H1 (cell line): ENCODE results near the gene RGS17. TPM values are rescaled to one million over a fixed set of nuclear protein-coding genes. Genes with fewer than 3 reads are reported as not detected.

ENCODE experiments used
- CTCF ChIA-PET: fragments of 300-600 bp; sonication (Branson Sonifier 250); formaldehyde crosslinking; loops from one replicate; lab custom pipeline; 2021; ENCODE audit not compliant: partially characterized antibody; lab: Charles Lee
- POLR2A ChIA-PET: fragments of 300-600 bp; sonication (Branson Sonifier 250); formaldehyde crosslinking; loops from one replicate; lab custom pipeline; 2021; ENCODE audit warnings: inconsistent platforms; ENCODE audit not compliant: partially characterized antibody; lab: Charles Lee
- DNase-seq, 2 experiments: peaks; one replicate each; pipeline versions ENCODE4 v3.0.0 to v3.0.0-alpha.2; 2010 to 2022; ENCODE audit warnings: low spot score in 2 of 2, low read depth in 1 of 2, mixed read lengths in 1 of 2
- FAIRE-seq: peaks from 2 replicates; lab custom pipeline; 2011; peaks lifted over from hg19 to GRCh38; lab: Jason Lieb, UNC
- H2AFZ ChIP-seq: 2 replicates; pipeline ENCODE4 v1.8.1; 2012; ENCODE audit warnings: low read length, inconsistent platforms
- H2AK5ac ChIP-seq: 2 replicates; pipeline ENCODE4 v1.6.1; 2013; ENCODE audit warnings: low read depth, low read length
- H2BK120ac ChIP-seq: replicated peaks from 2 replicates; pipeline ENCODE3; 2013; ENCODE audit warnings: low read depth, low read length, inconsistent platforms
- H2BK12ac ChIP-seq: 2 replicates; pipeline ENCODE4 v1.6.1; 2013; ENCODE audit warnings: low read depth, low read length
- H2BK15ac ChIP-seq: 2 replicates; pipeline ENCODE4 v1.6.1; 2013; ENCODE audit warnings: low read length
- H2BK20ac ChIP-seq: 2 replicates; pipeline ENCODE4 v1.6.1; 2013; ENCODE audit warnings: low read length
- H2BK5ac ChIP-seq: 2 replicates; pipeline ENCODE4 v1.6.1; 2013; ENCODE audit warnings: low read depth, low read length
- H3K14ac ChIP-seq: 2 replicates; pipeline ENCODE4 v1.6.1; 2013; ENCODE audit warnings: inconsistent platforms; ENCODE audit not compliant: insufficient read length
- H3K18ac ChIP-seq: 2 replicates; pipeline ENCODE4 v1.6.1; 2013; ENCODE audit warnings: low read length; ENCODE audit errors: extremely low read depth
- H3K23ac ChIP-seq: 2 replicates; pipeline ENCODE4 v1.6.1; 2013; ENCODE audit warnings: inconsistent platforms; ENCODE audit not compliant: insufficient read length
- H3K23me2 ChIP-seq: 2 replicates; pipeline ENCODE4 v1.6.1; 2013; ENCODE audit warnings: low read depth, low read length
- H3K27ac ChIP-seq: 2 replicates; pipeline ENCODE4 v1.6.1; 2011; ENCODE audit warnings: low read depth, low read length, inconsistent platforms
- H3K27me3 ChIP-seq, 4 experiments: replicated peaks in 1 of 4; 1 replicate in 1 of 4; 2 replicates in 3 of 4; pipeline versions ENCODE4 v1.6.1 to v1.8.1; 2011 to 2013; ENCODE audit warnings: low read length in 3 of 4, mild to moderate bottlenecking in 3 of 4, inconsistent platforms in 2 of 4, mixed read lengths in 2 of 4, moderate library complexity in 1 of 4; ENCODE audit not compliant: control insufficient read depth in 3 of 4, insufficient read depth in 3 of 4; ENCODE audit errors: extremely low read depth in 1 of 4
- H3K36me3 ChIP-seq, 4 experiments: 2 replicates each; pipeline versions ENCODE4 v1.6.1 to v1.8.1; 2011 to 2013; ENCODE audit warnings: mild to moderate bottlenecking in 4 of 4, low read length in 3 of 4, moderate library complexity in 2 of 4, control low read depth in 1 of 4, inconsistent platforms in 1 of 4; ENCODE audit not compliant: insufficient read depth in 4 of 4, control insufficient read depth in 2 of 4
- H3K4ac ChIP-seq: replicated peaks from 2 replicates; pipeline ENCODE3; 2013; ENCODE audit warnings: low read length, low read depth, mixed read lengths, inconsistent platforms; ENCODE audit not compliant: insufficient read length
- H3K4me1 ChIP-seq, 4 experiments: replicated peaks in 1 of 4; 1 replicate in 1 of 4; 2 replicates in 3 of 4; pipeline versions ENCODE4 v1.6.1 to v1.8.1; 2011 to 2013; ENCODE audit warnings: low read length in 3 of 4, inconsistent platforms in 2 of 4, mixed read lengths in 1 of 4; ENCODE audit not compliant: insufficient read depth in 4 of 4, control insufficient read depth in 3 of 4
- H3K4me2 ChIP-seq, 2 experiments: 2 replicates each; pipeline versions ENCODE4 v1.6.1 to v1.8.1; 2011 to 2013; ENCODE audit warnings: low read depth in 2 of 2, low read length in 2 of 2, control low read depth in 1 of 2, inconsistent platforms in 1 of 2, mild to moderate bottlenecking in 1 of 2; ENCODE audit not compliant: insufficient read depth in 1 of 2
- H3K4me3 ChIP-seq, 4 experiments: fragments of 200-600, 300-600 bp in 1 of 4; sonication (generic), shearing (Covaris generic), sonication (Bioruptor Twin) in 1 of 4; 2 replicates each; pipeline versions ENCODE4 v1.5.1 to v1.8.1; 2011 to 2016; ENCODE audit warnings: low read length in 4 of 4, low read depth in 3 of 4, control low read depth in 2 of 4, inconsistent platforms in 2 of 4, mild to moderate bottlenecking in 2 of 4, mixed read lengths in 1 of 4, moderate library complexity in 1 of 4; ENCODE audit not compliant: insufficient read depth in 2 of 4; ENCODE audit errors: extremely low read depth in 1 of 4
- H3K56ac ChIP-seq: replicated peaks from 2 replicates; pipeline ENCODE3; 2013; ENCODE audit warnings: low read depth, mild to moderate bottlenecking, mixed read lengths, low read length, inconsistent platforms; ENCODE audit not compliant: insufficient read length
- H3K79me1 ChIP-seq: 2 replicates; pipeline ENCODE4 v1.6.1; 2013; ENCODE audit warnings: low read depth, low read length, control low read depth
- H3K79me2 ChIP-seq, 2 experiments: 2 replicates each; pipeline versions ENCODE4 v1.6.1 to v1.8.1; 2012 to 2013; ENCODE audit warnings: low read length in 2 of 2, mild to moderate bottlenecking in 2 of 2, inconsistent platforms in 1 of 2; ENCODE audit not compliant: insufficient read depth in 2 of 2, control insufficient read depth in 1 of 2
- H3K9ac ChIP-seq, 4 experiments: replicated peaks in 1 of 4; 1 replicate in 1 of 4; 2 replicates in 3 of 4; pipeline versions ENCODE4 v1.6.1 to v1.8.1; 2011 to 2013; ENCODE audit warnings: low read depth in 3 of 4, low read length in 3 of 4, control low read depth in 2 of 4, mild to moderate bottlenecking in 2 of 4, moderate library complexity in 2 of 4, inconsistent platforms in 1 of 4; ENCODE audit errors: extremely low read depth in 1 of 4
- H3K9me3 ChIP-seq, 2 experiments: 2 replicates each; pipeline versions ENCODE4 v1.6.1 to v1.8.1; 2012 to 2013; ENCODE audit warnings: mild to moderate bottlenecking in 2 of 2, moderate library complexity in 2 of 2, control low read depth in 1 of 2, inconsistent platforms in 1 of 2, low read depth in 1 of 2, low read length in 1 of 2, mixed read lengths in 1 of 2; ENCODE audit not compliant: insufficient read depth in 2 of 2
- H4K20me1 ChIP-seq, 2 experiments: replicated peaks in 1 of 2; 2 replicates each; pipeline versions ENCODE3 to v1.8.1; 2011 to 2013; ENCODE audit warnings: inconsistent platforms in 2 of 2, low read length in 2 of 2, mild to moderate bottlenecking in 1 of 2; ENCODE audit not compliant: insufficient read depth in 2 of 2, control insufficient read depth in 1 of 2
- H4K5ac ChIP-seq: 2 replicates; pipeline ENCODE4 v1.6.1; 2013; ENCODE audit warnings: low read length, low read depth, mixed read lengths, inconsistent platforms; ENCODE audit not compliant: insufficient read length
- H4K8ac ChIP-seq: 2 replicates; pipeline ENCODE4 v1.8.0; 2013; ENCODE audit warnings: mild to moderate bottlenecking, moderate library complexity, low read length, inconsistent platforms; ENCODE audit not compliant: insufficient read depth; ENCODE audit errors: extremely low read depth
- H4K91ac ChIP-seq: replicated peaks from 2 replicates; pipeline ENCODE3; 2013; ENCODE audit warnings: low read length, mixed read lengths, inconsistent platforms; ENCODE audit not compliant: insufficient read length
- ASH2L ChIP-seq: fragments of 200-600, 300-600 bp; sonication (generic); IDR thresholded peaks from one replicate; pipeline ENCODE4 v1.7.1; 2017; ENCODE audit warnings: low read length
- HDAC2 ChIP-seq, 2 experiments: fragments of 300-600 bp in 1 of 2; sonication (generic) in 1 of 2; IDR thresholded peaks; 2 replicates each; pipeline ENCODE4 v1.6.1; 2011 to 2012; ENCODE audit warnings: low read depth in 2 of 2, low read length in 2 of 2, mild to moderate bottlenecking in 2 of 2, moderate library complexity in 2 of 2, borderline replicate concordance in 1 of 2, inconsistent platforms in 1 of 2
- JUN ChIP-seq: IDR thresholded peaks from 2 replicates; pipeline ENCODE4 v1.6.1; 2011; ENCODE audit warnings: low read depth, mild to moderate bottlenecking, improper control_type of control experiment, low read length
- JUND ChIP-seq: IDR thresholded peaks from 2 replicates; pipeline ENCODE4 v1.6.1; 2011; ENCODE audit warnings: mild to moderate bottlenecking, improper control_type of control experiment, low read length
- MAX ChIP-seq: IDR thresholded peaks from 2 replicates; pipeline ENCODE4 v1.6.1; 2012; ENCODE audit warnings: inconsistent platforms
- POLR2A ChIP-seq, 2 experiments: IDR thresholded peaks; 1 replicate in 1 of 2; 2 replicates in 1 of 2; pipeline ENCODE4 v1.6.1; 2011; ENCODE audit warnings: low read depth in 2 of 2, low read length in 2 of 2, mild to moderate bottlenecking in 2 of 2; ENCODE audit errors: control extremely low read depth in 1 of 2
- RNF2 ChIP-seq: fragments of 200-900, 300-1000 bp; sonication (generic); IDR thresholded peaks from 2 replicates; pipeline ENCODE4 v1.7.1; 2016; ENCODE audit warnings: borderline replicate concordance, low read depth, mild to moderate bottlenecking, antibody characterized with exemption, low read length; ENCODE audit not compliant: poor library complexity, severe bottlenecking; ENCODE audit errors: missing control alignments
- RXRA ChIP-seq: IDR thresholded peaks from 2 replicates; pipeline ENCODE4 v1.6.1; 2011; ENCODE audit warnings: low read depth, mild to moderate bottlenecking, low read length, moderate library complexity; ENCODE audit not compliant: insufficient read depth
- SP2 ChIP-seq: IDR thresholded peaks from 2 replicates; pipeline ENCODE4 v1.6.1; 2012; ENCODE audit warnings: mild to moderate bottlenecking, low read length, inconsistent platforms
- WGBS, 2 experiments: shearing (Covaris generic) in 1 of 2; methylation state at CpG; one replicate each; pipeline versions ENCODE4 v1.1.6 to v1.1.7; 2013 to 2015; ENCODE audit warnings: low lambda C conversion rate in 2 of 2, mixed read lengths in 2 of 2, inconsistent platforms in 1 of 2, low coverage in 1 of 2, missing lambda C conversion rate in 1 of 2; ENCODE audit not compliant: insufficient replicate concordance in 2 of 2, insufficient coverage in 1 of 2, insufficient read length in 1 of 2; ENCODE audit errors: extremely low coverage in 1 of 2, missing lambda C conversion rate in 1 of 2; 5-methylcytosine and 5-hydroxymethylcytosine counted together
- polyA plus RNA-seq, 7 experiments: library from polyadenylated mRNA; depleted of rRNA in 3 of 7; stranded (reverse) in 5 of 7; unstranded in 2 of 7; fragments of >200 nt in 5 of 7; fragments of 200-250 nt in 2 of 7; gene quantifications; 1 replicate in 5 of 7; 2 replicates in 1 of 7; 4 replicates in 1 of 7; pipeline versions ENCODE4 v1.2.1 to v1.2.3, GENCODE V29; 2011 to 2013; ENCODE audit warnings: missing spikeins in 2 of 7, mixed read lengths in 2 of 7
- total RNA-seq: library from RNA; stranded (reverse); fragmentation: NEBNext Ultra II Directional; extraction: Animal tissue kit (Norgen Biotek cat#: 25700); gene quantifications from 2 replicates; pipeline ENCODE4 v1.2.1, GENCODE V29; 2021
- TF ChIP-seq, protein P1 (sequence below): IDR thresholded peaks from 2 replicates; pipeline ENCODE4 v1.6.1; 2011; ENCODE audit warnings: low read length, improper control_type of control experiment

Gene RGS17
- total and polyA plus RNA-seq, 2 of the 8 experiments (the other 6 are each of a cell fraction or from before 2014, with no cell fraction given), result 2.0 to 12.2 TPM

GRCh38 chr6:153090241-153090930 is 40.7 kb downstream of the RGS17 start:
- H3K4ac ChIP-seq, result no peak overlapping the region
- no peak overlapping the region for H4K91ac ChIP-seq
- no peak overlapping the region for H4K5ac ChIP-seq
- POLR2A ChIA-PET, result no interaction called here
- H2AK5ac ChIP-seq, result no peak overlapping the region
- H2AFZ ChIP-seq, result no peak overlapping the region
- H3K4me3 ChIP-seq, result no peak overlapping the region
- H2BK120ac ChIP-seq, result no peak overlapping the region
- H3K23ac ChIP-seq, result no peak overlapping the region
- DNase-seq, result no peak
- no peak overlapping the region for H3K14ac ChIP-seq
- H4K8ac ChIP-seq, result no peak overlapping the region
- no peak overlapping the region for H2BK15ac ChIP-seq
- no peak overlapping the region for H3K56ac ChIP-seq
- H2BK20ac ChIP-seq, result no peak overlapping the region
- H3K36me3 ChIP-seq, result no peaks in the 10 kb centered on the region
- no peaks in the 10 kb centered on the region for H3K79me2 ChIP-seq
- no peaks in the 10 kb centered on the region for H3K9me3 ChIP-seq
- H3K27ac ChIP-seq, result no peak overlapping the region
- H2BK12ac ChIP-seq, result no peak overlapping the region
- CTCF ChIA-PET, result interaction anchor here (0.6 to 1.0 kb wide), 2 partner anchors 20 to 308 kb away, joined by 4 read pairs; no protein-coding TSS in a partner anchor
- H3K4me2 ChIP-seq, result no peak overlapping the region
- no peak overlapping the region for H3K9ac ChIP-seq
- no peak overlapping the region for H3K18ac ChIP-seq
- FAIRE-seq, result no peak
- no peaks in the 10 kb centered on the region for H3K23me2 ChIP-seq
- no peak overlapping the region for H2BK5ac ChIP-seq
- 79% methylated on average over 7 of the region's 8 CpGs; no CpG with 5 or more reads in 1 of the 2 experiments for WGBS, 2 experiments
- no peaks in the 10 kb centered on the region for H3K4me1 ChIP-seq
- H3K79me1 ChIP-seq, result no peaks in the 10 kb centered on the region
- H3K27me3 ChIP-seq, result no peaks in the 10 kb centered on the region
- peaks cover 0 to 2% of the 10 kb centered on the region in 2 experiments for H4K20me1 ChIP-seq
- TF ChIP-seq JUND (no peak), RNF2 (no peak), SP2 (no peak), JUN (no peak), HDAC2 (IDR thresholded peaks at IDR 0.05; ENCODE audit: borderline replicate concordance in 1 of 2, low read depth in 2 of 2, low read length in 2 of 2) (no peak), ASH2L (no peak), POLR2A (IDR thresholded peaks at IDR 0.05; ENCODE audit: control extremely low read depth in 1 of 2, low read depth in 2 of 2, low read length in 2 of 2) (no peak), RXRA (no peak), MAX (no peak)
- TF ChIP-seq, protein P1, sequence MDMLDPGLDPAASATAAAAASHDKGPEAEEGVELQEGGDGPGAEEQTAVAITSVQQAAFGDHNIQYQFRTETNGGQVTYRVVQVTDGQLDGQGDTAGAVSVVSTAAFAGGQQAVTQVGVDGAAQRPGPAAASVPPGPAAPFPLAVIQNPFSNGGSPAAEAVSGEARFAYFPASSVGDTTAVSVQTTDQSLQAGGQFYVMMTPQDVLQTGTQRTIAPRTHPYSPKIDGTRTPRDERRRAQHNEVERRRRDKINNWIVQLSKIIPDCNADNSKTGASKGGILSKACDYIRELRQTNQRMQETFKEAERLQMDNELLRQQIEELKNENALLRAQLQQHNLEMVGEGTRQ, result no peak
